HCT116 (cell line): ENCODE measurements around the gene PPP2R5D. TPM values are rescaled to one million over a fixed set of nuclear protein-coding genes. Genes with fewer than 3 reads are reported as not detected.
A peak's percentile ranks its signal among the peaks of the same experiment; 100 is the strongest.

Experiments used
- ATAC-seq: fragments of 200-7000 bp; cut with Tn5 transposase; 2 replicates; pipeline ENCODE4 v1.9.1; 2020; ENCODE audit warnings: mild to moderate bottlenecking, moderate library complexity
- BruUV-seq: library from RNA; stranded (reverse); fragments of 400-500 nt; replicated peaks from 2 replicates; lab custom pipeline; 2021; lab: Mats Ljungman, UMichigan
- CTCF ChIA-PET: fragments of 300-600 bp; sonication (Branson Sonifier 250); formaldehyde crosslinking; loops from one replicate; lab custom pipeline; 2021; ENCODE audit warnings: antibody characterized with exemption; lab: Charles Lee
- POLR2A ChIA-PET: fragments of 300-600, 350-600 bp; sonication (Branson Sonifier 250); formaldehyde crosslinking; loops from one replicate; lab custom pipeline; 2021; ENCODE audit warnings: antibody characterized with exemption; lab: Charles Lee
- RAD21 ChIA-PET, 2 experiments: fragments of 300-600 bp; sonication (Branson Sonifier 250); formaldehyde crosslinking; loops; one replicate each; lab custom pipeline; 2023; ENCODE audit warnings: low total read pairs in 2 of 2; ENCODE audit not compliant: uncharacterized antibody in 2 of 2, unreplicated experiment in 2 of 2, low non-redundant PET in 1 of 2; lab: Charles Lee
- DNase-seq: peaks from one replicate; pipeline ENCODE4 v3.0.0-alpha.2; 2010; ENCODE audit warnings: low read depth, low spot score
- H2AFZ ChIP-seq: fragments of 200-600 bp; shearing (Covaris generic), sonication (generic); 2 replicates; pipeline ENCODE4 v1.6.1; 2017; ENCODE audit warnings: low read depth, mixed run types, mixed read lengths, antibody characterized with exemption, low read length; ENCODE audit not compliant: poor library complexity, severe bottlenecking
- H3K27ac ChIP-seq: 2 replicates; pipeline ENCODE4 v1.5.1; 2012; ENCODE audit warnings: low read depth, low read length
- H3K27me3 ChIP-seq: fragments of 200-600 bp; sonication (generic); 2 replicates; pipeline ENCODE4 v1.6.1; 2016; ENCODE audit warnings: mixed run types, low read length, mixed read lengths; ENCODE audit not compliant: insufficient read depth
- H3K36me3 ChIP-seq, 2 experiments: fragments of 200-500 bp in 1 of 2; fragments of 200-600 bp in 1 of 2; sonication (Bioruptor generic) in 1 of 2; sonication (generic) in 1 of 2; 2 replicates each; pipeline versions ENCODE4 v1.5.1 to v1.6.1; 2014 to 2016; ENCODE audit warnings: low read length in 2 of 2, inconsistent platforms in 1 of 2, mixed read lengths in 1 of 2, mixed run types in 1 of 2; ENCODE audit not compliant: insufficient read depth in 2 of 2, control insufficient read depth in 1 of 2
- H3K4me1 ChIP-seq, 2 experiments: fragments of 200-600 bp in 1 of 2; sonication (generic) in 1 of 2; 2 replicates each; pipeline versions ENCODE4 v1.5.1 to v1.6.1; 2012 to 2017; ENCODE audit warnings: low read length in 2 of 2, inconsistent platforms in 1 of 2, mild to moderate bottlenecking in 1 of 2, mixed read lengths in 1 of 2, mixed run types in 1 of 2, moderate library complexity in 1 of 2; ENCODE audit not compliant: insufficient read depth in 2 of 2, control insufficient read depth in 1 of 2
- H3K4me2 ChIP-seq: fragments of 200-600 bp; sonication (generic); 2 replicates; pipeline ENCODE4 v1.6.1; 2017; ENCODE audit warnings: mixed run types, low read length, mixed read lengths
- H3K4me3 ChIP-seq, 2 experiments: fragments of 200-600 bp in 1 of 2; sonication (generic) in 1 of 2; replicated peaks in 1 of 2; 2 replicates each; pipeline ENCODE4 v1.5.1; 2011 to 2016; ENCODE audit warnings: low read length in 2 of 2, control low read depth in 1 of 2, low read depth in 1 of 2, mild to moderate bottlenecking in 1 of 2, mixed read lengths in 1 of 2, mixed run types in 1 of 2
- H3K79me2 ChIP-seq: fragments of 200-600 bp; sonication (generic); 2 replicates; pipeline ENCODE4 v1.6.1; 2017; ENCODE audit warnings: mild to moderate bottlenecking, mixed run types, low read length, moderate library complexity, mixed read lengths; ENCODE audit not compliant: insufficient read depth
- H3K9ac ChIP-seq: fragments of 200-600 bp; sonication (generic); 2 replicates; pipeline ENCODE4 v1.6.1; 2016; ENCODE audit warnings: low read length, mixed read lengths
- H3K9me2 ChIP-seq: fragments of 200-600 bp; sonication (generic), shearing (Covaris generic); 2 replicates; pipeline ENCODE4 v1.6.1; 2017; ENCODE audit warnings: mixed run types, mild to moderate bottlenecking, moderate library complexity; ENCODE audit not compliant: insufficient read depth
- H3K9me3 ChIP-seq, 2 experiments: fragments of 200-500 bp in 1 of 2; fragments of 200-600 bp in 1 of 2; sonication (Bioruptor generic) in 1 of 2; sonication (generic) in 1 of 2; 2 replicates each; pipeline ENCODE4 v1.6.1; 2014 to 2017; ENCODE audit warnings: low read length in 2 of 2, mixed read lengths in 2 of 2, inconsistent platforms in 1 of 2, low read depth in 1 of 2, mild to moderate bottlenecking in 1 of 2, mixed run types in 1 of 2, moderate library complexity in 1 of 2; ENCODE audit not compliant: control insufficient read depth in 1 of 2, insufficient read depth in 1 of 2
- H4K20me1 ChIP-seq: fragments of 200-600 bp; sonication (generic), shearing (Covaris generic); 2 replicates; pipeline ENCODE4 v1.6.1; 2017; ENCODE audit warnings: mixed run types, mild to moderate bottlenecking, moderate library complexity; ENCODE audit not compliant: insufficient read depth
- CBX3 ChIP-seq: IDR thresholded peaks from 2 replicates; pipeline ENCODE4 v1.6.1; 2012; ENCODE audit warnings: low read depth
- EGR1 ChIP-seq: IDR thresholded peaks from 2 replicates; pipeline ENCODE4 v1.6.1; 2012; ENCODE audit warnings: low read depth
- FOSL1 ChIP-seq: IDR thresholded peaks from 2 replicates; pipeline ENCODE4 v1.6.1; 2012; ENCODE audit warnings: low read depth
- JUND ChIP-seq: IDR thresholded peaks from 2 replicates; pipeline ENCODE4 v1.6.1; 2012
- TCF7L2 ChIP-seq: IDR thresholded peaks from 2 replicates; pipeline ENCODE4 v1.7.0; 2011; ENCODE audit warnings: borderline replicate concordance, inconsistent platforms; ENCODE audit not compliant: insufficient read depth, insufficient read length; ENCODE audit errors: extremely low read depth
- ZFX ChIP-seq: fragments of 450-650 bp; IDR thresholded peaks from 2 replicates; pipeline ENCODE4 v1.6.1; 2017
- intact Hi-C: fragments of 100-400 bp; cut with micrococcal nuclease; formaldehyde crosslinking; loops from 2 replicates; pipeline ENCODE4 v1.10.0; 2022
- total RNA-seq: library from RNA; stranded (reverse); gene quantifications from one replicate; pipeline ENCODE4 v1.2.1, GENCODE V29; 2021; ENCODE audit not compliant: unreplicated experiment
- TF ChIP-seq, protein P1 (sequence below), 3 experiments: fragments of 200-600 bp in 1 of 3; sonication (generic) in 1 of 3; IDR thresholded peaks in 2 of 3; conservative IDR thresholded peaks in 1 of 3; 2 replicates each; pipeline ENCODE4 v1.5.1; 2012 to 2017; ENCODE audit warnings: low read depth in 2 of 3, low read length in 2 of 3, antibody characterized with exemption in 1 of 3, borderline replicate concordance in 1 of 3, control low read depth in 1 of 3, mild to moderate bottlenecking in 1 of 3, mixed read lengths in 1 of 3, mixed run types in 1 of 3, moderate library complexity in 1 of 3; ENCODE audit not compliant: insufficient read depth in 1 of 3
- TF ChIP-seq, protein P2 (sequence below): IDR thresholded peaks from 2 replicates; pipeline ENCODE4 v1.6.1; 2012
- TF ChIP-seq, protein P3 (sequence below): IDR thresholded peaks from 2 replicates; pipeline ENCODE4 v1.6.1; 2012; ENCODE audit warnings: low read depth

PPP2R5D gene
- total RNA-seq, 1 experiment from 2014 or later = 49.6 TPM

DNA sequence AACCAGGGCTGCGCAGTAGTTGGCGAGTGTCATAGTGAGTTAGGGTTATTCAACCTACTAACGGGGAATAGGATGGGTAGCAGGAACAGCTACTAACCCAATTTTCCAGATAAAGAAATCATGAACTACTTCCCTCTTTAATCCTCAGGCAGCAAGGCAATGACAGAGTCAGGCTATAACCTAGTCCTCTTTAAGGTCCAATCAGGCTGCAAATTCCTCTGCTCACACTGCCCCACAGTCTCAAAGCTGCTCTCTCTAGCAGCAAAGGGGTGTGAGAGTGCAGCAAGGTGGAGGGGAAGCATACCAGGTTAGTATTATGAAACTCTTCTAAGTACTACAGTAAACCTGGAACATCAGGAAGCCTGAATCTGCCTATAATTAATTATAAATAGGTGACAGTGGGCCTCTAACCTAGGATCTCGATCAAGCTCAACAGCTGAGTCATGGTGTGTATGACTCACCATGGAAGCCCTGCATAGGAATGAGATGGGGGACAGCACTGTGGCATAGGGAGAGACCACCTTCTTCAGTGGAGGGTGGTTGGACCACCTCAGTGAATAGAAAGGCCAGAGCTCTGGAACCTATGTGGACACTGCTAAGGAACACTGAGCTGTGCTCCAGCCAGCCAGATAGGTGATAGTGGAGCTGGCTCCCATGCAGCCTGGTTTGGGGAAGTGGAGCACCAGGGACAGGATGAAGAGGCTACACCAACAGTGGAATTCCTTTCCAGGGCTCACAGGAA lies 13.3 kb upstream of the PPP2R5D start:
- ATAC-seq = peak; percentile 76
- Histone ChIP-seq H3K9me3 (no peaks in the 10 kb centered on the region), H3K4me3 (peak overlapping the region in 1 of 2 experiments; percentile 17; a peak in 1 of 4 replicates), H3K27me3 (no peaks in the 10 kb centered on the region), H3K27ac (peak overlapping the region; percentile 38), H2AFZ (no peak overlapping the region), H4K20me1 (no peaks in the 10 kb centered on the region), H3K9me2 (no peaks in the 10 kb centered on the region), H3K4me1 (peaks cover 15 to 27% of the 10 kb centered on the region in 2 experiments), H3K4me2 (peak overlapping the region; percentile 68), H3K9ac (peak overlapping the region; percentile 11), H3K36me3 (peaks cover 0 to 3% of the 10 kb centered on the region in 2 experiments; a peak in 1 of 4 replicates), H3K79me2 (no peaks in the 10 kb centered on the region)
- ChIA-PET RAD21 (interaction anchor here in 1 of 2 experiments (0.6 kb wide), 1 partner anchor 13 kb away, joined by 3 read pairs; the partner anchor contains the start of gene PPP2R5D), CTCF (interaction anchor here (1.0 to 1.6 kb wide), 3 partner anchors 11 to 172 kb away, joined by 3 to 4 read pairs (median 4); partner anchors contain the start of genes GNMT and PPP2R5D), POLR2A (interaction anchor here (2.2 kb wide), 1 partner anchor 13 kb away, joined by 12 read pairs; the partner anchor contains the start of gene PPP2R5D)
- DNase-seq = no peak
- TF ChIP-seq FOSL1 = peak; percentile 86
- TF ChIP-seq EGR1 = no peak
- TF ChIP-seq JUND = peak; percentile 70; the same call in 1 of the 2 replicates
- intact Hi-C loops = no loop called here
- BruUV-seq = no TSS peak

DNA sequence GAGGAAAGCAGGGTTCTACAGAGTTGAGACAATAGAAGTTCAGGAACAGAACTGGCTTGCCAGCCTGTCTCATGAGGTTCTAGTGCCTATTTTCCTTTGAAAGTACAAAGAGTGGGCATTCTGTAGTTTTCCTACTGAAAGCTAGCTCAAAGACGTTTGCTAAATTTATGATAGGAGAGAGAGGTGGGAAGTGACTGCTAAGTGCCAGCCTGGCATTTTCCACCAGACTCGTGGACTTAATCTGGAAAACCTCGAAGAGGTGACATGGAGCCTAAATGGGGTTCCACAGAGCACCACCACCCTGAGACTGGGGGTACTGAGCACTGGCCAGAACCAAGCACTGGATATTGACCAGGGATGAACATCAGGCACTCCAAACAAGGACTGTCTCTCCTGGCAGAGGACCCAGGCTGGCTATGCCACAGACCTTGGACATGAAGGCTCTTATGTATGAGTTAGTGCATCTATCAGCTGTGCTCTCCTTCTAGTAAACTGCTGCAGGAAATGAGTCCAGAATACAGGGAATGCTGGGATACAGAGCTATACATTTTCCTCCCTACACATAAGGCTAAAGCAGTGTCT lies 12.5 kb upstream of the PPP2R5D start:
- RAD21 ChIA-PET = no interaction called here
- ATAC-seq = no peak
- Histone ChIP-seq H3K79me2 (peaks cover 4% of the 10 kb centered on the region; the same call in 1 of the 2 replicates), H3K4me2 (peak overlapping the region; percentile 68; the same call in 1 of the 2 replicates), H3K4me1 (peaks cover 15 to 27% of the 10 kb centered on the region in 2 experiments), H3K9me3 (no peaks in the 10 kb centered on the region), H3K4me3 (no peak overlapping the region), H3K27me3 (no peaks in the 10 kb centered on the region), H3K9ac (peak overlapping the region; percentile 11; the same call in 1 of the 2 replicates), H3K36me3 (peaks cover 0 to 3% of the 10 kb centered on the region in 2 experiments; a peak in 1 of 4 replicates), H3K9me2 (no peaks in the 10 kb centered on the region), H3K27ac (peak overlapping the region; percentile 38; the same call in 1 of the 2 replicates), H2AFZ (no peak overlapping the region), H4K20me1 (no peaks in the 10 kb centered on the region)
- CTCF ChIA-PET = interaction anchor here (1.0 to 1.6 kb wide), 2 partner anchors 12 to 172 kb away, joined by 4 read pairs; partner anchors contain the start of gene PPP2R5D
- no TSS peak for BruUV-seq
- POLR2A ChIA-PET = interaction anchor here (2.2 kb wide), 1 partner anchor 12 kb away, joined by 12 read pairs; the partner anchor contains the start of gene PPP2R5D
- no peak for DNase-seq
- intact Hi-C loops = no loop called here
- TF ChIP-seq, protein P1, sequence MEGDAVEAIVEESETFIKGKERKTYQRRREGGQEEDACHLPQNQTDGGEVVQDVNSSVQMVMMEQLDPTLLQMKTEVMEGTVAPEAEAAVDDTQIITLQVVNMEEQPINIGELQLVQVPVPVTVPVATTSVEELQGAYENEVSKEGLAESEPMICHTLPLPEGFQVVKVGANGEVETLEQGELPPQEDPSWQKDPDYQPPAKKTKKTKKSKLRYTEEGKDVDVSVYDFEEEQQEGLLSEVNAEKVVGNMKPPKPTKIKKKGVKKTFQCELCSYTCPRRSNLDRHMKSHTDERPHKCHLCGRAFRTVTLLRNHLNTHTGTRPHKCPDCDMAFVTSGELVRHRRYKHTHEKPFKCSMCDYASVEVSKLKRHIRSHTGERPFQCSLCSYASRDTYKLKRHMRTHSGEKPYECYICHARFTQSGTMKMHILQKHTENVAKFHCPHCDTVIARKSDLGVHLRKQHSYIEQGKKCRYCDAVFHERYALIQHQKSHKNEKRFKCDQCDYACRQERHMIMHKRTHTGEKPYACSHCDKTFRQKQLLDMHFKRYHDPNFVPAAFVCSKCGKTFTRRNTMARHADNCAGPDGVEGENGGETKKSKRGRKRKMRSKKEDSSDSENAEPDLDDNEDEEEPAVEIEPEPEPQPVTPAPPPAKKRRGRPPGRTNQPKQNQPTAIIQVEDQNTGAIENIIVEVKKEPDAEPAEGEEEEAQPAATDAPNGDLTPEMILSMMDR (IDR thresholded peaks at IDR 0.05 in 2 of 3, conservative IDR thresholded peaks at IDR 0.05 in 1 of 3; ENCODE audit: borderline replicate concordance in 1 of 3, insufficient read depth in 1 of 3, low read depth in 2 of 3, low read length in 2 of 3) = no peak
- TF ChIP-seq, protein P2, sequence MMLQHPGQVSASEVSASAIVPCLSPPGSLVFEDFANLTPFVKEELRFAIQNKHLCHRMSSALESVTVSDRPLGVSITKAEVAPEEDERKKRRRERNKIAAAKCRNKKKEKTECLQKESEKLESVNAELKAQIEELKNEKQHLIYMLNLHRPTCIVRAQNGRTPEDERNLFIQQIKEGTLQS = no peak
- TF ChIP-seq CBX3 (no peak), ZFX (no peak), TCF7L2 (no peak)
- TF ChIP-seq, protein P3, sequence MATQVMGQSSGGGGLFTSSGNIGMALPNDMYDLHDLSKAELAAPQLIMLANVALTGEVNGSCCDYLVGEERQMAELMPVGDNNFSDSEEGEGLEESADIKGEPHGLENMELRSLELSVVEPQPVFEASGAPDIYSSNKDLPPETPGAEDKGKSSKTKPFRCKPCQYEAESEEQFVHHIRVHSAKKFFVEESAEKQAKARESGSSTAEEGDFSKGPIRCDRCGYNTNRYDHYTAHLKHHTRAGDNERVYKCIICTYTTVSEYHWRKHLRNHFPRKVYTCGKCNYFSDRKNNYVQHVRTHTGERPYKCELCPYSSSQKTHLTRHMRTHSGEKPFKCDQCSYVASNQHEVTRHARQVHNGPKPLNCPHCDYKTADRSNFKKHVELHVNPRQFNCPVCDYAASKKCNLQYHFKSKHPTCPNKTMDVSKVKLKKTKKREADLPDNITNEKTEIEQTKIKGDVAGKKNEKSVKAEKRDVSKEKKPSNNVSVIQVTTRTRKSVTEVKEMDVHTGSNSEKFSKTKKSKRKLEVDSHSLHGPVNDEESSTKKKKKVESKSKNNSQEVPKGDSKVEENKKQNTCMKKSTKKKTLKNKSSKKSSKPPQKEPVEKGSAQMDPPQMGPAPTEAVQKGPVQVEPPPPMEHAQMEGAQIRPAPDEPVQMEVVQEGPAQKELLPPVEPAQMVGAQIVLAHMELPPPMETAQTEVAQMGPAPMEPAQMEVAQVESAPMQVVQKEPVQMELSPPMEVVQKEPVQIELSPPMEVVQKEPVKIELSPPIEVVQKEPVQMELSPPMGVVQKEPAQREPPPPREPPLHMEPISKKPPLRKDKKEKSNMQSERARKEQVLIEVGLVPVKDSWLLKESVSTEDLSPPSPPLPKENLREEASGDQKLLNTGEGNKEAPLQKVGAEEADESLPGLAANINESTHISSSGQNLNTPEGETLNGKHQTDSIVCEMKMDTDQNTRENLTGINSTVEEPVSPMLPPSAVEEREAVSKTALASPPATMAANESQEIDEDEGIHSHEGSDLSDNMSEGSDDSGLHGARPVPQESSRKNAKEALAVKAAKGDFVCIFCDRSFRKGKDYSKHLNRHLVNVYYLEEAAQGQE = no peak
